ENCODE data around the gene ZNF799. TPM values are rescaled to one million over a fixed set of nuclear protein-coding genes. Genes with fewer than 3 reads are reported as not detected.

ZNF799 gene
- total and polyA plus RNA-seq, 2 of the 13 experiments (the other 11 are each of a cell fraction or from before 2014, with no cell fraction given) = 7.7 to 17.9 TPM

GRCh38 chr19:12400633-12401502 lies at the start of gene ZNF799 (continued):
- TF ChIP-seq ZNF605 (CRISPR knock-in tag; IDR thresholded peaks at IDR 0.05) (peak; percentile 12; the same call in 1 of the 2 replicates), ZNF138 (CRISPR knock-in tag; IDR thresholded peaks at IDR 0.05; ENCODE audit: low read depth) (no peak), ZBTB46 (CRISPR knock-in tag; IDR thresholded peaks at IDR 0.05; ENCODE audit: borderline replicate concordance) (no peak), CEBPB (IDR thresholded peaks at IDR 0.05; ENCODE audit: borderline replicate concordance, low read depth, low read length) (0 out of 2 replicates have a peak, but pooled peaks have one; percentile 3), ZNF710 (CRISPR knock-in tag; IDR thresholded peaks at IDR 0.05; ENCODE audit: borderline replicate concordance) (0 out of 2 replicates have a peak, but pooled peaks have one; percentile 85), ZFY (CRISPR knock-in tag; IDR thresholded peaks at IDR 0.05) (peak; percentile 49; the same call in 1 of the 2 replicates), SOX5 (CRISPR knock-in tag; IDR thresholded peaks at IDR 0.05; ENCODE audit: borderline replicate concordance) (peak; percentile 69), TEAD2 (CRISPR knock-in tag; IDR thresholded peaks at IDR 0.05) (no peak), GFI1 (CRISPR knock-in tag; IDR thresholded peaks at IDR 0.05; ENCODE audit: borderline replicate concordance) (0 out of 2 replicates have a peak, but pooled peaks have one; percentile 17), ZNF672 (CRISPR knock-in tag; IDR thresholded peaks at IDR 0.05) (no peak), ZBTB20 (CRISPR knock-in tag; IDR thresholded peaks at IDR 0.05; ENCODE audit: borderline replicate concordance, low read depth) (0 out of 2 replicates have a peak, but pooled peaks have one; percentile 20), ATRX (CRISPR knock-in tag; IDR thresholded peaks at IDR 0.05; ENCODE audit: borderline replicate concordance) (no peak), FOXP4 (CRISPR knock-in tag; IDR thresholded peaks at IDR 0.05) (no peak; the same call in 1 of the 2 replicates), PITX1 (CRISPR knock-in tag; IDR thresholded peaks at IDR 0.05) (peak; percentile 55; the same call in 1 of the 2 replicates), PAX8 (CRISPR knock-in tag; IDR thresholded peaks at IDR 0.05; ENCODE audit: borderline replicate concordance) (no peak), ZNF563 (CRISPR knock-in tag; IDR thresholded peaks at IDR 0.05) (no peak)
- TF ChIP-seq, protein P1, sequence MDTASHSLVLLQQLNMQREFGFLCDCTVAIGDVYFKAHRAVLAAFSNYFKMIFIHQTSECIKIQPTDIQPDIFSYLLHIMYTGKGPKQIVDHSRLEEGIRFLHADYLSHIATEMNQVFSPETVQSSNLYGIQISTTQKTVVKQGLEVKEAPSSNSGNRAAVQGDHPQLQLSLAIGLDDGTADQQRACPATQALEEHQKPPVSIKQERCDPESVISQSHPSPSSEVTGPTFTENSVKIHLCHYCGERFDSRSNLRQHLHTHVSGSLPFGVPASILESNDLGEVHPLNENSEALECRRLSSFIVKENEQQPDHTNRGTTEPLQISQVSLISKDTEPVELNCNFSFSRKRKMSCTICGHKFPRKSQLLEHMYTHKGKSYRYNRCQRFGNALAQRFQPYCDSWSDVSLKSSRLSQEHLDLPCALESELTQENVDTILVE (CRISPR knock-in tag; IDR thresholded peaks at IDR 0.05) = no peak
- TF ChIP-seq, protein P2, sequence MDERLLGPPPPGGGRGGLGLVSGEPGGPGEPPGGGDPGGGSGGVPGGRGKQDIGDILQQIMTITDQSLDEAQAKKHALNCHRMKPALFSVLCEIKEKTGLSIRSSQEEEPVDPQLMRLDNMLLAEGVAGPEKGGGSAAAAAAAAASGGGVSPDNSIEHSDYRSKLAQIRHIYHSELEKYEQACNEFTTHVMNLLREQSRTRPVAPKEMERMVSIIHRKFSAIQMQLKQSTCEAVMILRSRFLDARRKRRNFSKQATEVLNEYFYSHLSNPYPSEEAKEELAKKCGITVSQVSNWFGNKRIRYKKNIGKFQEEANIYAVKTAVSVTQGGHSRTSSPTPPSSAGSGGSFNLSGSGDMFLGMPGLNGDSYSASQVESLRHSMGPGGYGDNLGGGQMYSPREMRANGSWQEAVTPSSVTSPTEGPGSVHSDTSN (CRISPR knock-in tag; IDR thresholded peaks at IDR 0.05) = peak; percentile 92
- TF ChIP-seq, protein P3, sequence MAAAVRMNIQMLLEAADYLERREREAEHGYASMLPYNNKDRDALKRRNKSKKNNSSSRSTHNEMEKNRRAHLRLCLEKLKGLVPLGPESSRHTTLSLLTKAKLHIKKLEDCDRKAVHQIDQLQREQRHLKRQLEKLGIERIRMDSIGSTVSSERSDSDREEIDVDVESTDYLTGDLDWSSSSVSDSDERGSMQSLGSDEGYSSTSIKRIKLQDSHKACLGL (CRISPR knock-in tag; IDR thresholded peaks at IDR 0.05) = peak; percentile 96
